ENCODE measurements around the gene CD44. TPM values are rescaled to one million over a fixed set of nuclear protein-coding genes. Genes with fewer than 3 reads are reported as not detected.

Gene CD44
- total RNA-seq, 1 experiment from 2014 or later = 6.1 TPM

DNA sequence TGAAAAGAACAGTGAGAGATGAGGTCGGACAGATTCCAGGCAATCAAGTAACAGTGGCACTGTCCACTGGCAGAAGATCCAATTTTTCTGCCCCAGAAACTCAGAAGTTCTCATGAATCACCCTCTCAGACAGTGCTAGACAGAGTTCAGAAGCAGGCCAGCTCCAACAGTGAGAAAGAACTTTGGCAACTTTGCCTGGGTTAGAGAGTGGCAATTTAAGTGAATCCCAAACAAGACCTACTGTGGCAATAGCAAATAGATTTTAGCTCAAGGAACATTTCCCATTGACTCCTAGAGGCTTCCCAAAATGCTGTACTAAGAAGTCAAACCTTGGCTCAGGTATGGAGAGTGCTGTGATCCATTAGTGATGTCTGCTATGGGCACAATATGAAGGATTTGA lies 12.3 kb downstream of the CD44 start:
- Histone ChIP-seq H3T11ph (ENCODE audit: low read length) (no peak overlapping the region), H2BK120ac (ENCODE audit: low read depth, low read length, poor library complexity, severe bottlenecking) (no peak overlapping the region), H3K14ac (ENCODE audit: insufficient read depth, low read length) (no peak overlapping the region), H3K27me3 (ENCODE audit: insufficient read depth, low read length) (no peaks in the 10 kb centered on the region), H4K5ac (ENCODE audit: insufficient read length, low read depth, low read length) (no peak overlapping the region), H2BK15ac (ENCODE audit: low read depth, low read length) (no peak overlapping the region), H3K27ac (ENCODE audit: insufficient read length, low read depth, low read length) (no peak overlapping the region), H4K8ac (replicated peaks; ENCODE audit: insufficient read length, low read depth, low read length) (no peak overlapping the region), H3K4me1 (ENCODE audit: insufficient read depth, low read length) (peaks cover 8% of the 10 kb centered on the region; the same call in 1 of the 2 replicates), H3K9ac (ENCODE audit: extremely low read depth, insufficient read length, low read length) (no peak overlapping the region), H3K4ac (ENCODE audit: low read depth, low read length) (no peak overlapping the region), H3K79me2 (ENCODE audit: insufficient read depth, low read length) (no peaks in the 10 kb centered on the region), H2BK5ac (ENCODE audit: insufficient read length, low read length) (no peak overlapping the region), H3K23me2 (ENCODE audit: insufficient read length, low read depth, low read length, poor library complexity, severe bottlenecking) (no peaks in the 10 kb centered on the region), H4K20me1 (ENCODE audit: control insufficient read depth, insufficient read depth, insufficient read length) (no peaks in the 10 kb centered on the region), H2AFZ (ENCODE audit: low read length) (no peak overlapping the region), H3K23ac (ENCODE audit: insufficient read length, low read depth, low read length) (no peak overlapping the region), H3K18ac (ENCODE audit: insufficient read length, low read depth, low read length) (no peak overlapping the region), H3K79me1 (ENCODE audit: insufficient read depth, low read depth, low read length, poor library complexity, severe bottlenecking) (no peaks in the 10 kb centered on the region), H2BK20ac (ENCODE audit: low read depth, low read length, poor library complexity, severe bottlenecking) (no peak overlapping the region), H2AK5ac (ENCODE audit: insufficient read length, low read length) (no peak overlapping the region), H3K4me2 (ENCODE audit: insufficient read depth, insufficient read length, low read length) (no peak overlapping the region), H2BK12ac (ENCODE audit: insufficient read length, low read depth, low read length) (no peak overlapping the region), H3K56ac (ENCODE audit: insufficient read length, low read depth, low read length) (no peak overlapping the region), H3K9me3 (ENCODE audit: control insufficient read depth, low read depth, low read length) (no peaks in the 10 kb centered on the region), H4K91ac (ENCODE audit: insufficient read length, low read depth, low read length) (no peak overlapping the region)
- peaks cover 25% of the 10 kb centered on the region in 2 experiments for H3K4me1 Mint-ChIP-seq
- H3K36me3 Mint-ChIP-seq (ENCODE audit: insufficient read depth in 1 of 3, low read depth in 3 of 3) = no peaks in the 10 kb centered on the region; a peak in 1 of 7 replicates
- WGBS (ENCODE audit: extremely low coverage, insufficient read length, low lambda C conversion rate) = no CpG with 5 or more reads among the region's 1 CpG
- peaks cover 10% of the 10 kb centered on the region for H3K27me3 Mint-ChIP-seq (ENCODE audit: low read depth)
- H3K9me3 Mint-ChIP-seq = no peaks in the 10 kb centered on the region
- DNase-seq = no peak
- H3K27ac Mint-ChIP-seq = no peak overlapping the region; a peak in 1 of 7 replicates
- TF ChIP-seq, protein P1, sequence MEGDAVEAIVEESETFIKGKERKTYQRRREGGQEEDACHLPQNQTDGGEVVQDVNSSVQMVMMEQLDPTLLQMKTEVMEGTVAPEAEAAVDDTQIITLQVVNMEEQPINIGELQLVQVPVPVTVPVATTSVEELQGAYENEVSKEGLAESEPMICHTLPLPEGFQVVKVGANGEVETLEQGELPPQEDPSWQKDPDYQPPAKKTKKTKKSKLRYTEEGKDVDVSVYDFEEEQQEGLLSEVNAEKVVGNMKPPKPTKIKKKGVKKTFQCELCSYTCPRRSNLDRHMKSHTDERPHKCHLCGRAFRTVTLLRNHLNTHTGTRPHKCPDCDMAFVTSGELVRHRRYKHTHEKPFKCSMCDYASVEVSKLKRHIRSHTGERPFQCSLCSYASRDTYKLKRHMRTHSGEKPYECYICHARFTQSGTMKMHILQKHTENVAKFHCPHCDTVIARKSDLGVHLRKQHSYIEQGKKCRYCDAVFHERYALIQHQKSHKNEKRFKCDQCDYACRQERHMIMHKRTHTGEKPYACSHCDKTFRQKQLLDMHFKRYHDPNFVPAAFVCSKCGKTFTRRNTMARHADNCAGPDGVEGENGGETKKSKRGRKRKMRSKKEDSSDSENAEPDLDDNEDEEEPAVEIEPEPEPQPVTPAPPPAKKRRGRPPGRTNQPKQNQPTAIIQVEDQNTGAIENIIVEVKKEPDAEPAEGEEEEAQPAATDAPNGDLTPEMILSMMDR (conservative IDR thresholded peaks at IDR 0.05) = no peak
- no peak overlapping the region for H3K4me3 Mint-ChIP-seq
